SK-N-SH (cell line): Measurements from ENCODE around the gene CFAP97D1. TPM values are rescaled to one million over a fixed set of nuclear protein-coding genes. Genes with fewer than 3 reads are reported as not detected.

Experiments
- CTCF ChIA-PET: fragments of 300-600, 350-600 bp; formaldehyde crosslinking; extraction: SDS; loops from one replicate; lab custom pipeline; 2021; lab: Yijun Ruan, JAX
- POLR2A ChIA-PET: fragments of 350-600 bp; sonication (Branson Sonifier 250); formaldehyde crosslinking; extraction: SDS; loops from one replicate; lab custom pipeline; 2020; ENCODE audit warnings: antibody characterized with exemption, inconsistent platforms; lab: Yijun Ruan, JAX
- DNase-seq: peaks from one replicate; pipeline ENCODE4 v3.0.0; 2012
- H2AFZ ChIP-seq: fragments of 200-600 bp; sonication (generic); 2 replicates; pipeline ENCODE4 v1.8.1; 2016; ENCODE audit warnings: antibody characterized with exemption, mild to moderate bottlenecking, low read depth
- H3F3A ChIP-seq: fragments of 200-600 bp; sonication (generic); replicated peaks from 2 replicates; pipeline ENCODE3; 2016; ENCODE audit warnings: antibody characterized with exemption, mild to moderate bottlenecking; ENCODE audit not compliant: insufficient read depth
- H3K27ac ChIP-seq, 2 experiments: fragments of 200-500 bp in 1 of 2; fragments of 200-600 bp in 1 of 2; sonication (Bioruptor generic) in 1 of 2; sonication (generic), shearing (Covaris generic) in 1 of 2; 2 replicates each; pipeline versions ENCODE4 v1.5.1 to v1.6.1; 2014 to 2016; ENCODE audit warnings: low read depth in 2 of 2, inconsistent platforms in 1 of 2, low read length in 1 of 2, mild to moderate bottlenecking in 1 of 2, mixed read lengths in 1 of 2
- H3K27me3 ChIP-seq: fragments of 200-600 bp; sonication (generic), shearing (Covaris generic); 2 replicates; pipeline ENCODE4 v1.6.1; 2016; ENCODE audit warnings: mixed run types; ENCODE audit not compliant: insufficient read depth
- H3K36me3 ChIP-seq, 2 experiments: fragments of 200-500 bp in 1 of 2; fragments of 200-600 bp in 1 of 2; sonication (Bioruptor generic) in 1 of 2; sonication (generic) in 1 of 2; replicated peaks in 1 of 2; 2 replicates each; pipeline versions ENCODE3 to v1.5.1; 2014 to 2016; ENCODE audit warnings: low read length in 1 of 2, mild to moderate bottlenecking in 1 of 2; ENCODE audit not compliant: insufficient read depth in 2 of 2, control insufficient read depth in 1 of 2
- H3K4me1 ChIP-seq, 2 experiments: fragments of 200-500 bp in 1 of 2; fragments of 200-600 bp in 1 of 2; sonication (Bioruptor generic) in 1 of 2; sonication (generic), shearing (Covaris generic) in 1 of 2; 2 replicates each; pipeline versions ENCODE4 v1.5.1 to v1.6.1; 2014 to 2016; ENCODE audit warnings: low read depth in 1 of 2, low read length in 1 of 2, mixed run types in 1 of 2; ENCODE audit not compliant: insufficient read depth in 2 of 2, control insufficient read depth in 1 of 2
- H3K4me2 ChIP-seq: fragments of 200-600 bp; sonication (generic), shearing (Covaris generic); 2 replicates; pipeline ENCODE4 v1.6.1; 2017; ENCODE audit warnings: mixed run types
- H3K4me3 ChIP-seq, 2 experiments: fragments of 200-500 bp in 1 of 2; fragments of 200-600 bp in 1 of 2; sonication (Bioruptor generic) in 1 of 2; sonication (generic), shearing (Covaris generic) in 1 of 2; 2 replicates each; pipeline versions ENCODE4 v1.5.1 to v1.8.1; 2014 to 2016; ENCODE audit warnings: low read depth in 2 of 2, inconsistent platforms in 1 of 2, low read length in 1 of 2, mild to moderate bottlenecking in 1 of 2, mixed read lengths in 1 of 2, moderate library complexity in 1 of 2
- H3K79me2 ChIP-seq: fragments of 200-600 bp; sonication (generic); 2 replicates; pipeline ENCODE4 v1.8.1; 2017; ENCODE audit warnings: mild to moderate bottlenecking; ENCODE audit not compliant: insufficient read depth
- H3K9ac ChIP-seq: fragments of 200-600 bp; sonication (generic); 2 replicates; pipeline ENCODE4 v1.6.1; 2017; ENCODE audit warnings: mixed run types
- H3K9me2 ChIP-seq: fragments of 200-600 bp; sonication (generic); 2 replicates; pipeline ENCODE4 v1.6.1; 2017; ENCODE audit warnings: mixed run types
- H3K9me3 ChIP-seq: fragments of 200-600 bp; sonication (generic); 2 replicates; pipeline ENCODE4 v1.6.1; 2017; ENCODE audit warnings: mixed run types, mild to moderate bottlenecking, moderate library complexity
- H4K20me1 ChIP-seq: fragments of 200-600 bp; sonication (generic); 2 replicates; pipeline ENCODE4 v1.6.1; 2017; ENCODE audit warnings: mild to moderate bottlenecking, mixed run types; ENCODE audit not compliant: insufficient read depth
- ELF1 ChIP-seq: IDR thresholded peaks from 2 replicates; pipeline ENCODE4 v1.4.0; 2012
- EP300 ChIP-seq, 2 experiments: IDR thresholded peaks; 2 replicates each; pipeline versions ENCODE4 v1.4.0 to v1.6.1; 2012; ENCODE audit warnings: borderline replicate concordance in 1 of 2, low read depth in 1 of 2, low read length in 1 of 2
- FOSL2 ChIP-seq: IDR thresholded peaks from 2 replicates; pipeline ENCODE4 v1.4.0; 2012; ENCODE audit warnings: low read depth, mild to moderate bottlenecking, moderate library complexity, borderline replicate concordance
- JUND ChIP-seq: IDR thresholded peaks from 2 replicates; pipeline ENCODE4 v1.4.0; 2012
- MEF2A ChIP-seq: IDR thresholded peaks from 2 replicates; pipeline ENCODE4 v1.4.0; 2012; ENCODE audit warnings: low read depth, borderline replicate concordance
- MXI1 ChIP-seq: IDR thresholded peaks from 2 replicates; pipeline ENCODE4 v1.6.1; 2012; ENCODE audit warnings: mild to moderate bottlenecking, low read depth, low read length, improper control_type of control experiment
- NRF1 ChIP-seq: IDR thresholded peaks from 2 replicates; pipeline ENCODE4 v1.6.1; 2012; ENCODE audit warnings: low read depth, mild to moderate bottlenecking, low read length
- POLR2AphosphoS5 ChIP-seq: IDR thresholded peaks from 2 replicates; pipeline ENCODE4 v1.6.1; 2012; ENCODE audit warnings: low read depth, low read length
- RCOR1 ChIP-seq: fragments of 150-350 bp; IDR thresholded peaks from 2 replicates; pipeline ENCODE4 v1.6.1; 2017; ENCODE audit warnings: antibody characterized with exemption, low read length
- RFX5 ChIP-seq: IDR thresholded peaks from 2 replicates; pipeline ENCODE4 v1.6.1; 2012; ENCODE audit warnings: mild to moderate bottlenecking, improper control_type of control experiment, low read length
- RXRA ChIP-seq: IDR thresholded peaks from 2 replicates; pipeline ENCODE4 v1.4.0; 2012; ENCODE audit warnings: low read depth, mild to moderate bottlenecking, borderline replicate concordance
- SMC3 ChIP-seq: IDR thresholded peaks from 2 replicates; pipeline ENCODE4 v1.6.1; 2012; ENCODE audit warnings: low read depth, low read length, improper control_type of control experiment
- TAF1 ChIP-seq: IDR thresholded peaks from 2 replicates; pipeline ENCODE4 v1.6.1; 2012; ENCODE audit warnings: low read depth, mild to moderate bottlenecking, low read length, moderate library complexity, borderline replicate concordance
- USF1 ChIP-seq: IDR thresholded peaks from 2 replicates; pipeline ENCODE4 v1.4.0; 2012; ENCODE audit warnings: low read depth, borderline replicate concordance
- YY1 ChIP-seq: IDR thresholded peaks from 2 replicates; pipeline ENCODE4 v1.4.0; 2012; ENCODE audit warnings: low read depth, mild to moderate bottlenecking
- WGBS: methylation state at CpG from one replicate; pipeline ENCODE4 v1.1.6; 2017; ENCODE audit warnings: low lambda C conversion rate; 5-methylcytosine and 5-hydroxymethylcytosine counted together
- polyA plus RNA-seq, 3 experiments: library from polyadenylated mRNA; depleted of rRNA; stranded (reverse); fragments of >200 nt; gene quantifications; 2 replicates each; pipeline ENCODE4 v1.2.3, GENCODE V29; 2012
- TF ChIP-seq, protein P1 (sequence below): IDR thresholded peaks from 2 replicates; pipeline ENCODE4 v1.6.1; 2012; ENCODE audit warnings: mild to moderate bottlenecking, low read depth, low read length, moderate library complexity
- TF ChIP-seq, protein P2 (sequence below): fragments of 150-350 bp; IDR thresholded peaks from 2 replicates; pipeline ENCODE4 v1.6.1; 2017; ENCODE audit warnings: antibody characterized with exemption, low read length, low read depth, borderline replicate concordance

Gene CFAP97D1
- polyA plus RNA-seq, 1 of the 3 experiments (the other 2 are of a cell fraction): 0.02 TPM

GRCh38 chr17:43755389-43755875 lies 24.8 kb upstream of the CFAP97D1 start:
- Histone ChIP-seq H3F3A (no peaks in the 10 kb centered on the region), H3K9ac (no peak overlapping the region), H3K4me2 (no peak overlapping the region), H3K4me1 (peaks cover 0 to 6% of the 10 kb centered on the region in 2 experiments; a peak in 1 of 4 replicates), H3K4me3 (no peak overlapping the region), H3K27ac (no peak overlapping the region), H3K9me2 (no peaks in the 10 kb centered on the region), H4K20me1 (no peaks in the 10 kb centered on the region), H3K79me2 (no peaks in the 10 kb centered on the region), H3K9me3 (no peaks in the 10 kb centered on the region), H3K27me3 (no peaks in the 10 kb centered on the region), H3K36me3 (no peaks in the 10 kb centered on the region), H2AFZ (no peak overlapping the region)
- WGBS: 93% methylated on average over 48 of the region's 60 CpGs
- POLR2A ChIA-PET: no interaction called here
- CTCF ChIA-PET: interaction anchor here (1.1 to 7.9 kb wide), 3 partner anchors 11 to 178 kb away, joined by 3 to 97 read pairs (median 22); partner anchors contain the start of gene CD300LG
- DNase-seq: no peak
- TF ChIP-seq MEF2A (no peak), EP300 (IDR thresholded peaks at IDR 0.05; ENCODE audit: borderline replicate concordance in 1 of 2, low read depth in 1 of 2, low read length in 1 of 2) (no peak), YY1 (no peak), RXRA (no peak), ELF1 (no peak), RCOR1 (no peak), JUND (no peak), RFX5 (no peak), POLR2AphosphoS5 (no peak), NRF1 (no peak), FOSL2 (no peak), TAF1 (no peak), MXI1 (no peak), USF1 (no peak), SMC3 (no peak)
- TF ChIP-seq, protein P1, sequence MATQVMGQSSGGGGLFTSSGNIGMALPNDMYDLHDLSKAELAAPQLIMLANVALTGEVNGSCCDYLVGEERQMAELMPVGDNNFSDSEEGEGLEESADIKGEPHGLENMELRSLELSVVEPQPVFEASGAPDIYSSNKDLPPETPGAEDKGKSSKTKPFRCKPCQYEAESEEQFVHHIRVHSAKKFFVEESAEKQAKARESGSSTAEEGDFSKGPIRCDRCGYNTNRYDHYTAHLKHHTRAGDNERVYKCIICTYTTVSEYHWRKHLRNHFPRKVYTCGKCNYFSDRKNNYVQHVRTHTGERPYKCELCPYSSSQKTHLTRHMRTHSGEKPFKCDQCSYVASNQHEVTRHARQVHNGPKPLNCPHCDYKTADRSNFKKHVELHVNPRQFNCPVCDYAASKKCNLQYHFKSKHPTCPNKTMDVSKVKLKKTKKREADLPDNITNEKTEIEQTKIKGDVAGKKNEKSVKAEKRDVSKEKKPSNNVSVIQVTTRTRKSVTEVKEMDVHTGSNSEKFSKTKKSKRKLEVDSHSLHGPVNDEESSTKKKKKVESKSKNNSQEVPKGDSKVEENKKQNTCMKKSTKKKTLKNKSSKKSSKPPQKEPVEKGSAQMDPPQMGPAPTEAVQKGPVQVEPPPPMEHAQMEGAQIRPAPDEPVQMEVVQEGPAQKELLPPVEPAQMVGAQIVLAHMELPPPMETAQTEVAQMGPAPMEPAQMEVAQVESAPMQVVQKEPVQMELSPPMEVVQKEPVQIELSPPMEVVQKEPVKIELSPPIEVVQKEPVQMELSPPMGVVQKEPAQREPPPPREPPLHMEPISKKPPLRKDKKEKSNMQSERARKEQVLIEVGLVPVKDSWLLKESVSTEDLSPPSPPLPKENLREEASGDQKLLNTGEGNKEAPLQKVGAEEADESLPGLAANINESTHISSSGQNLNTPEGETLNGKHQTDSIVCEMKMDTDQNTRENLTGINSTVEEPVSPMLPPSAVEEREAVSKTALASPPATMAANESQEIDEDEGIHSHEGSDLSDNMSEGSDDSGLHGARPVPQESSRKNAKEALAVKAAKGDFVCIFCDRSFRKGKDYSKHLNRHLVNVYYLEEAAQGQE: no peak
- TF ChIP-seq, protein P2, sequence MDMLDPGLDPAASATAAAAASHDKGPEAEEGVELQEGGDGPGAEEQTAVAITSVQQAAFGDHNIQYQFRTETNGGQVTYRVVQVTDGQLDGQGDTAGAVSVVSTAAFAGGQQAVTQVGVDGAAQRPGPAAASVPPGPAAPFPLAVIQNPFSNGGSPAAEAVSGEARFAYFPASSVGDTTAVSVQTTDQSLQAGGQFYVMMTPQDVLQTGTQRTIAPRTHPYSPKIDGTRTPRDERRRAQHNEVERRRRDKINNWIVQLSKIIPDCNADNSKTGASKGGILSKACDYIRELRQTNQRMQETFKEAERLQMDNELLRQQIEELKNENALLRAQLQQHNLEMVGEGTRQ: no peak
